Loucy (cell line): ENCODE results near the gene PPP1R15A.

Experiments
- H2AFZ ChIP-seq: fragments of 200-600 bp; sonication (generic); 2 replicates; pipeline ENCODE4 v1.6.0; 2016; ENCODE audit warnings: antibody characterized with exemption, mild to moderate bottlenecking, low read length, moderate library complexity
- H3F3A ChIP-seq: fragments of 200-600 bp; 2 replicates; pipeline ENCODE4 v1.6.0; 2016; ENCODE audit warnings: antibody characterized with exemption, low read depth, mild to moderate bottlenecking
- H3K27me3 ChIP-seq: fragments of 200-600 bp; sonication (generic); 2 replicates; pipeline ENCODE4 v1.6.1; 2014; ENCODE audit warnings: low read length, mild to moderate bottlenecking; ENCODE audit not compliant: insufficient read depth, poor library complexity, severe bottlenecking
- H3K36me3 ChIP-seq: fragments of 200-600 bp; sonication (generic); 2 replicates; pipeline ENCODE4 v1.6.1; 2016; ENCODE audit warnings: low read length; ENCODE audit not compliant: insufficient read depth
- H3K4me1 ChIP-seq: fragments of 200-600 bp; sonication (generic); 2 replicates; pipeline ENCODE4 v1.5.1; 2014; ENCODE audit warnings: low read length, mild to moderate bottlenecking; ENCODE audit not compliant: insufficient read depth, poor library complexity, severe bottlenecking
- H3K4me2 ChIP-seq: fragments of 200-600 bp; sonication (generic); 2 replicates; pipeline ENCODE4 v1.6.0; 2014; ENCODE audit warnings: antibody characterized with exemption, low read length, low read depth, mild to moderate bottlenecking; ENCODE audit not compliant: poor library complexity, severe bottlenecking
- H3K4me3 ChIP-seq: fragments of 200-600 bp; sonication (generic); 2 replicates; pipeline ENCODE4 v1.5.1; 2014; ENCODE audit warnings: low read length, mild to moderate bottlenecking, mixed read lengths; ENCODE audit not compliant: poor library complexity, severe bottlenecking
- H3K79me2 ChIP-seq: fragments of 200-600 bp; sonication (generic); 2 replicates; pipeline ENCODE4 v1.6.1; 2014; ENCODE audit warnings: low read length; ENCODE audit not compliant: insufficient read depth
- H3K9ac ChIP-seq: fragments of 200-600 bp; sonication (generic); 2 replicates; pipeline ENCODE4 v1.6.0; 2014; ENCODE audit warnings: mild to moderate bottlenecking, low read depth, low read length, moderate library complexity; ENCODE audit not compliant: poor library complexity, severe bottlenecking
- H3K9me2 ChIP-seq: fragments of 200-600 bp; sonication (generic); replicated peaks from 2 replicates; pipeline ENCODE4 v1.6.1; 2016; ENCODE audit warnings: low read depth, low read length, mixed read lengths
- H3K9me3 ChIP-seq: fragments of 200-600 bp; sonication (generic); 2 replicates; pipeline ENCODE4 v1.6.1; 2014; ENCODE audit warnings: mild to moderate bottlenecking, antibody characterized with exemption, low read length, low read depth; ENCODE audit not compliant: insufficient read depth
- H4K20me1 ChIP-seq: fragments of 200-600 bp; sonication (generic); 2 replicates; pipeline ENCODE4 v1.6.0; 2014; ENCODE audit warnings: antibody characterized with exemption, low read length, mild to moderate bottlenecking; ENCODE audit not compliant: insufficient read depth, poor library complexity, severe bottlenecking
- EZH2phosphoT487 ChIP-seq: fragments of 200-600 bp; IDR thresholded peaks from 2 replicates; pipeline ENCODE4 v1.6.1; 2018; ENCODE audit warnings: antibody characterized with exemption, mild to moderate bottlenecking, moderate library complexity, borderline replicate concordance
- TF ChIP-seq, protein P1 (sequence below): fragments of 200-600 bp; sonication (generic); conservative IDR thresholded peaks from 2 replicates; pipeline ENCODE4 v1.5.1; 2014; ENCODE audit warnings: mild to moderate bottlenecking, antibody characterized with exemption, low read length

The PPP1R15A gene

DNA sequence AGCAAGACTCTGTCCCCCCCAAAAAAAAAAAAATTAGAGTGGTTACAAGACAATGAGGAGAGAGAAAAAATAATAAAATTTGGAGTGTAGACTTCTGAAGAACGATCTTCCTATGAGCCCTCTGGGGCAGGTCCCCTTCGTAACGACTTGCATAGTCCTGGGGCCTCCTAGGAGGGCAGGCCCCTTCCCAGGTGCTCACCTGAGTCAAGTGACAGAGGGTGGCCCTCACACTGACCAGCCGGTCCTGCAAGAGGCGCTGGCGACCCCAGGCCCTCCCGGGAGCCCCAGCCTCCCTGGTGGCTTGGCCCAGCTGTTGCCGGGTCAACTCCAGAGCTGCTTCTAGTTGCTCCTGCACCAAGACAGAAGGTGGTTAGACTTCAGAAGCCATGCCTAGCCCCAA, 18.7 kb upstream of the PPP1R15A start:
- no peak overlapping the region for H3K9ac ChIP-seq
- no peak for TF ChIP-seq EZH2phosphoT487
- TF ChIP-seq, protein P1, sequence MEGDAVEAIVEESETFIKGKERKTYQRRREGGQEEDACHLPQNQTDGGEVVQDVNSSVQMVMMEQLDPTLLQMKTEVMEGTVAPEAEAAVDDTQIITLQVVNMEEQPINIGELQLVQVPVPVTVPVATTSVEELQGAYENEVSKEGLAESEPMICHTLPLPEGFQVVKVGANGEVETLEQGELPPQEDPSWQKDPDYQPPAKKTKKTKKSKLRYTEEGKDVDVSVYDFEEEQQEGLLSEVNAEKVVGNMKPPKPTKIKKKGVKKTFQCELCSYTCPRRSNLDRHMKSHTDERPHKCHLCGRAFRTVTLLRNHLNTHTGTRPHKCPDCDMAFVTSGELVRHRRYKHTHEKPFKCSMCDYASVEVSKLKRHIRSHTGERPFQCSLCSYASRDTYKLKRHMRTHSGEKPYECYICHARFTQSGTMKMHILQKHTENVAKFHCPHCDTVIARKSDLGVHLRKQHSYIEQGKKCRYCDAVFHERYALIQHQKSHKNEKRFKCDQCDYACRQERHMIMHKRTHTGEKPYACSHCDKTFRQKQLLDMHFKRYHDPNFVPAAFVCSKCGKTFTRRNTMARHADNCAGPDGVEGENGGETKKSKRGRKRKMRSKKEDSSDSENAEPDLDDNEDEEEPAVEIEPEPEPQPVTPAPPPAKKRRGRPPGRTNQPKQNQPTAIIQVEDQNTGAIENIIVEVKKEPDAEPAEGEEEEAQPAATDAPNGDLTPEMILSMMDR: no peak
- no peaks in the 10 kb centered on the region for H3K9me3 ChIP-seq
- H3K9me2 ChIP-seq: no peaks in the 10 kb centered on the region
- H3F3A ChIP-seq: no peaks in the 10 kb centered on the region
- H3K4me1 ChIP-seq: no peaks in the 10 kb centered on the region
- H3K27me3 ChIP-seq: no peaks in the 10 kb centered on the region
- no peaks in the 10 kb centered on the region for H3K79me2 ChIP-seq
- no peak overlapping the region for H2AFZ ChIP-seq
- no peaks in the 10 kb centered on the region for H3K36me3 ChIP-seq
- no peak overlapping the region for H3K4me3 ChIP-seq
- H4K20me1 ChIP-seq: no peaks in the 10 kb centered on the region
- H3K4me2 ChIP-seq: no peak overlapping the region

DNA sequence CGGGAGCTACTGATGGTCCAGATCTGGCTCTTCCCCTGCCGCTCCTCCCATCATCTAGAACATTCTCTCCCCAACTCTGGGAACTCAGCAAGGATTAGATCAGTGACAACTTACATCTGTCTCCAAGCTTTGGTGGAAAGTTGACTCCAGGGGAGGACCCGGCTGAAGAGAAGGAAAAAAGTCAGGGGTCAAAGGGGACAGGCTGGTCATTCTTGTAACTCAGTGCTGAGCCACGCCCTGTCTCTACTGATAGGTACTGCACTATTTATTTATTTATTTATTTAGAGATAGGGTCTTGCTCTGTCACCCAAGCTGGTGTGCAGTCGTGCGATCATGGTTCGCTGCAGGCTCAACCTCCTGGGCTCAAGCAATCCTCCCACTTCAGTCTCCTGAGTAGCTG, 18.1 kb upstream of the PPP1R15A start:
- Histone ChIP-seq H3K9me3 (no peaks in the 10 kb centered on the region), H4K20me1 (no peaks in the 10 kb centered on the region), H3K9me2 (no peaks in the 10 kb centered on the region), H3F3A (no peaks in the 10 kb centered on the region), H3K4me2 (no peak overlapping the region), H3K36me3 (no peaks in the 10 kb centered on the region), H3K79me2 (no peaks in the 10 kb centered on the region), H3K27me3 (no peaks in the 10 kb centered on the region), H3K4me3 (no peak overlapping the region), H3K4me1 (no peaks in the 10 kb centered on the region), H3K9ac (no peak overlapping the region), H2AFZ (no peak overlapping the region)
- no peak for TF ChIP-seq EZH2phosphoT487
- TF ChIP-seq, protein P1: no peak

DNA sequence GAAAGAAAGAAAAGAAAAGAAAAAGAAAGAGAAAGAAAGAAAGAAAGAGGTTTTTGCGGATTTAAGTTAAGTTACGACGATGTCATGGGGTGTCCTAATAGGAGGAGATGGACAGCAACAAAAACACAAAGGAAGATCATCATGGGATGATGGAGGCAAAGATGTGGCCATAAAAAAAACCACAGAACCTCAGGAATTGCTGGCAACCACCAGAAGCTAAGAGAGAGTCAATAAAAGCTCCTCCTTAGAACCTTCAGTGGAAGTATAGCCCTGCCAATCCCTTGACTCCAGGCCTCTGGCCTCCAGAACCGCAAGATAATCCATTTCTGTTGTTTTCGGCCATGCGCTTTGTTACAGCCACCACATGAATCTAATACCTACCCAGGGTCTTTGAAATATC, 15.3 kb upstream of the PPP1R15A start:
- no peaks in the 10 kb centered on the region for H3K79me2 ChIP-seq
- H3K36me3 ChIP-seq: no peaks in the 10 kb centered on the region
- no peak overlapping the region; the same call in 1 of the 2 replicates for H2AFZ ChIP-seq
- H3F3A ChIP-seq: no peaks in the 10 kb centered on the region
- TF ChIP-seq, protein P1: no peak
- TF ChIP-seq EZH2phosphoT487: no peak
- H3K9ac ChIP-seq: no peak overlapping the region
- H3K27me3 ChIP-seq: no peaks in the 10 kb centered on the region
- H3K4me2 ChIP-seq: no peak overlapping the region
- no peaks in the 10 kb centered on the region for H3K9me2 ChIP-seq
- no peaks in the 10 kb centered on the region for H3K4me1 ChIP-seq
- H4K20me1 ChIP-seq: no peaks in the 10 kb centered on the region
- H3K4me3 ChIP-seq: no peak overlapping the region
- no peaks in the 10 kb centered on the region for H3K9me3 ChIP-seq
